Astrocyte (in vitro differentiated cells and primary cell): Measurements from ENCODE around the gene PLCB4.

Experiments
- EZH2 ChIP-seq: IDR thresholded peaks from 2 replicates; pipeline ENCODE4 v1.6.1; 2012; ENCODE audit warnings: mild to moderate bottlenecking, low read length, inconsistent platforms; ENCODE audit not compliant: insufficient read depth
- TF ChIP-seq, protein P1 (sequence below): IDR thresholded peaks from 2 replicates; pipeline ENCODE4 v1.5.1; 2011; ENCODE audit warnings: low read depth, mild to moderate bottlenecking, inconsistent platforms, low read length, moderate library complexity; ENCODE audit not compliant: insufficient read depth

DNA sequence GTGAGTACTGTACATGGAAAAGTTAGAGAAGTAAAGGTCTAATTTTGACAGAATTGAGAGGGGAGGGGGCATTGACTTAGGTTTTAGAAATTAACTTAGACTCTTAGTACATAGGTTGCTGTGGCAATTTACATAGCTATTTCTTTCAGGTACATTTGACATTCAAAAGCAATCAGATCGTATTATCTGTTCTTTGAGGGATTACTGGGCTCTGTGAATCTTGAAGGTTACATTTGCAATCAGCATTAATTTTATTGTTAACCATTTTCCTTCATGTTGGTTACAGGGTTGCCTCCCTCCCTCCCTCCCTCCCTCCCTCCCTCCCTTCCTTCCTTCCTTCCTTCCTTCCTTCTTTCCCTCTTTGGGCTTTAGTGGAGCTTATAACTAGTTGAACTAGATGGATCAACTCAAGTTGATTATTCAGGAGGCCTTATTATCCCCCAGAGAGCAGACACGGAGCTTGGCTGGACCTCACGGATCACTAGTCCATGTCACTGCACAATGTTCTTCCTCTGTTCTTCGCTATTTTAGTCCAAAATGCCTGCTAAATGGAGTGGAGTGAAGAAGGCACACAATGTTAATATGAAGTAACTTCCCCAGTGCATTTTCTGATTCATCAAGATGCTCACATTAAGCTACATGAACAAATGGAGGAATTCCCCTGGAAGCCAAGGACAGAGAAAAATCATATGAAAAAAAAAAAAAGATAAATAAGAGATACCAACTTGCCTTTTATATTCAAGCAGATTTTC, 87.8 kb downstream of the PLCB4 start:
- TF ChIP-seq, protein P1, sequence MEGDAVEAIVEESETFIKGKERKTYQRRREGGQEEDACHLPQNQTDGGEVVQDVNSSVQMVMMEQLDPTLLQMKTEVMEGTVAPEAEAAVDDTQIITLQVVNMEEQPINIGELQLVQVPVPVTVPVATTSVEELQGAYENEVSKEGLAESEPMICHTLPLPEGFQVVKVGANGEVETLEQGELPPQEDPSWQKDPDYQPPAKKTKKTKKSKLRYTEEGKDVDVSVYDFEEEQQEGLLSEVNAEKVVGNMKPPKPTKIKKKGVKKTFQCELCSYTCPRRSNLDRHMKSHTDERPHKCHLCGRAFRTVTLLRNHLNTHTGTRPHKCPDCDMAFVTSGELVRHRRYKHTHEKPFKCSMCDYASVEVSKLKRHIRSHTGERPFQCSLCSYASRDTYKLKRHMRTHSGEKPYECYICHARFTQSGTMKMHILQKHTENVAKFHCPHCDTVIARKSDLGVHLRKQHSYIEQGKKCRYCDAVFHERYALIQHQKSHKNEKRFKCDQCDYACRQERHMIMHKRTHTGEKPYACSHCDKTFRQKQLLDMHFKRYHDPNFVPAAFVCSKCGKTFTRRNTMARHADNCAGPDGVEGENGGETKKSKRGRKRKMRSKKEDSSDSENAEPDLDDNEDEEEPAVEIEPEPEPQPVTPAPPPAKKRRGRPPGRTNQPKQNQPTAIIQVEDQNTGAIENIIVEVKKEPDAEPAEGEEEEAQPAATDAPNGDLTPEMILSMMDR: no peak
- no peak for TF ChIP-seq EZH2
